Sigmoid colon (tissue), 7 donors: ENCODE results near the gene SLCO3A1. TPM values are rescaled to one million over a fixed set of nuclear protein-coding genes. Genes with fewer than 3 reads are reported as not detected.

Experiments used
- DNase-seq: peaks from one replicate; pipeline ENCODE4 v3.0.0-alpha.2; 2019
- H3K27ac ChIP-seq, 4 donors: fragments of 200-600 bp; sonication (generic); one replicate each; pipeline ENCODE4 v1.5.1; 2016 to 2019; ENCODE audit warnings: mild to moderate bottlenecking in 1 of 4
- H3K27me3 ChIP-seq, 3 donors: fragments of 200-600 bp; sonication (generic); one replicate each; pipeline ENCODE4 v1.5.1; 2019; ENCODE audit warnings: mild to moderate bottlenecking in 1 of 3
- H3K36me3 ChIP-seq, 4 donors: fragments of 200-600 bp; sonication (generic); one replicate each; pipeline ENCODE4 v1.5.1; 2016 to 2019
- H3K4me1 ChIP-seq, 4 donors: fragments of 200-600 bp; sonication (generic); one replicate each; pipeline ENCODE4 v1.5.1; 2017 to 2019
- H3K4me3 ChIP-seq, 4 donors: fragments of 200-600 bp; sonication (generic); one replicate each; pipeline ENCODE4 v1.5.1; 2017 to 2019; ENCODE audit warnings: mild to moderate bottlenecking in 2 of 4, moderate library complexity in 1 of 4
- H3K9me3 ChIP-seq, 4 donors: fragments of 200-600 bp in 3 of 4; sonication (generic) in 3 of 4; one replicate each; pipeline versions ENCODE4 v1.5.1 to v1.6.1; 2013 to 2019
- EP300 ChIP-seq, 4 donors: sonication (generic); formaldehyde crosslinking; IDR thresholded peaks; one replicate each; pipeline ENCODE4 v1.6.1; 2017; ENCODE audit warnings: antibody characterized with exemption in 4 of 4
- POLR2A ChIP-seq, 2 donors: fragments of 450-650 bp; IDR thresholded peaks; one replicate each; pipeline ENCODE4 v1.6.1; 2016; ENCODE audit warnings: antibody characterized with exemption in 2 of 2, mild to moderate bottlenecking in 2 of 2, moderate library complexity in 2 of 2
- POLR2AphosphoS5 ChIP-seq, 4 donors: sonication (generic); formaldehyde crosslinking; IDR thresholded peaks; one replicate each; pipeline ENCODE4 v1.6.1; 2017; ENCODE audit warnings: antibody characterized with exemption in 4 of 4
- WGBS, 2 donors: extraction: QIAGEN DNeasy Blood & Tissue Kit; methylation state at CpG; one replicate each; pipeline ENCODE4 v1.1.7; 2013; 5-methylcytosine and 5-hydroxymethylcytosine counted together
- intact Hi-C: fragments of 100-400 bp; cut with DNase I; formaldehyde crosslinking; loops from one replicate; pipeline ENCODE4 v1.15.1; 2023
- polyA plus RNA-seq, 3 donors: library from polyadenylated mRNA; stranded (reverse); fragments of 200-250 nt; gene quantifications; one replicate each; pipeline ENCODE4 v1.2.3, GENCODE V29; 2013
- total RNA-seq, 4 donors: library from RNA; depleted of rRNA; stranded (reverse); fragments of >200 nt; gene quantifications; one replicate each; pipeline ENCODE4 v1.1.0, GENCODE V29; 2016
- TF ChIP-seq, protein P1 (sequence below), 4 experiments: fragments of 450-650 bp in 3 of 4; fragments of 200-600 bp in 1 of 4; IDR thresholded peaks; one replicate each; pipeline ENCODE4 v1.5.1; 2016 to 2019; ENCODE audit warnings: antibody characterized with exemption in 4 of 4, mild to moderate bottlenecking in 3 of 4, moderate library complexity in 2 of 4
- donor health status: healthy with polysubstance abuse.
- donor health status: Bipolar disorder and iron deficiency.
- donor health status: healthy.

The SLCO3A1 gene
- total and polyA plus RNA-seq, 7 donors, result 1.4 to 10.5 (median 4.6) TPM

GRCh38 chr15:92116330-92116729, 262.8 kb downstream of the SLCO3A1 start:
- Histone ChIP-seq H3K4me1 (peaks cover 0 to 7% (median 0%) of the 10 kb centered on the region in 4 donors), H3K27ac (no peak overlapping the region), H3K4me3 (no peak overlapping the region), H3K36me3 (no peaks in the 10 kb centered on the region), H3K27me3 (no peaks in the 10 kb centered on the region), H3K9me3 (no peaks in the 10 kb centered on the region)
- WGBS, 2 donors, result 89 to 96% methylated on average over 5 of the region's 5 CpGs
- intact Hi-C loops, result no loop called here
- DNase-seq, result no peak
- no peak for TF ChIP-seq POLR2A (IDR thresholded peaks at IDR 0.05)
- no peak for TF ChIP-seq EP300 (IDR thresholded peaks at IDR 0.05)
- TF ChIP-seq, protein P1, sequence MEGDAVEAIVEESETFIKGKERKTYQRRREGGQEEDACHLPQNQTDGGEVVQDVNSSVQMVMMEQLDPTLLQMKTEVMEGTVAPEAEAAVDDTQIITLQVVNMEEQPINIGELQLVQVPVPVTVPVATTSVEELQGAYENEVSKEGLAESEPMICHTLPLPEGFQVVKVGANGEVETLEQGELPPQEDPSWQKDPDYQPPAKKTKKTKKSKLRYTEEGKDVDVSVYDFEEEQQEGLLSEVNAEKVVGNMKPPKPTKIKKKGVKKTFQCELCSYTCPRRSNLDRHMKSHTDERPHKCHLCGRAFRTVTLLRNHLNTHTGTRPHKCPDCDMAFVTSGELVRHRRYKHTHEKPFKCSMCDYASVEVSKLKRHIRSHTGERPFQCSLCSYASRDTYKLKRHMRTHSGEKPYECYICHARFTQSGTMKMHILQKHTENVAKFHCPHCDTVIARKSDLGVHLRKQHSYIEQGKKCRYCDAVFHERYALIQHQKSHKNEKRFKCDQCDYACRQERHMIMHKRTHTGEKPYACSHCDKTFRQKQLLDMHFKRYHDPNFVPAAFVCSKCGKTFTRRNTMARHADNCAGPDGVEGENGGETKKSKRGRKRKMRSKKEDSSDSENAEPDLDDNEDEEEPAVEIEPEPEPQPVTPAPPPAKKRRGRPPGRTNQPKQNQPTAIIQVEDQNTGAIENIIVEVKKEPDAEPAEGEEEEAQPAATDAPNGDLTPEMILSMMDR (IDR thresholded peaks at IDR 0.05), result no peak
- TF ChIP-seq POLR2AphosphoS5 (IDR thresholded peaks at IDR 0.05), result no peak

DNA sequence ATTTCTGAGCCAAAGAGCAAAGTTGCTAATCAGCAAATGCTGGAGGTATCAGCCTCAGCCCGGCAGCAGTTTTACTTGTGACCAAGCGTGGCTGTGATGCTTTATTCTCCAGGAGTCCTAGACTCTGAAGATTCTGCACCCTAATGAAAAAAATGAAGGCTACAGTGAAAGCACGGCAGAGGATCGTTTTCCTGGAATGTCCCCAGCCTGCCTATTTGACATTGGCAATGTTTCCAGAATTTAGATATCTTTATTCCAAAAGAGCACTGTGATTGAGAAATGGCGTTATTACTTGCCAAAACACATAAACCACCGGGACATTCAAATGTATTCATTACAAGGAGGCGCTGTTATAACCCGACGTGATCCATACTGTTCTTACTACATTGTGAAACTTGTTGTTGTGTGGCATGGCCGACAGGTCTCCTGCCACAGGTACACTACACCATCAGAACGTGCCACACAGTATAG, 263.8 kb downstream of the SLCO3A1 start:
- WGBS, 2 donors, result 72 to 75% methylated on average over 11 of the region's 11 CpGs

GRCh38 chr15:92118162-92118935, 264.8 kb downstream of the SLCO3A1 start:
- peak; percentile 35 for DNase-seq
- Histone ChIP-seq H3K36me3 (no peaks in the 10 kb centered on the region), H3K4me3 (no peak overlapping the region), H3K27me3 (no peaks in the 10 kb centered on the region), H3K9me3 (no peaks in the 10 kb centered on the region), H3K4me1 (peaks cover 0 to 7% (median 0%) of the 10 kb centered on the region in 4 donors), H3K27ac (no peak overlapping the region)
- intact Hi-C loops, result no loop called here
- TF ChIP-seq EP300 (IDR thresholded peaks at IDR 0.05), result no peak
- 49 to 71% methylated on average over 6 of the region's 6 CpGs for WGBS, 2 donors

More for the DNA sequence above, 263.8 kb downstream of the SLCO3A1 start:
- DNase-seq, result no peak
- Histone ChIP-seq H3K9me3 (no peaks in the 10 kb centered on the region), H3K27me3 (no peaks in the 10 kb centered on the region), H3K4me3 (no peak overlapping the region), H3K27ac (no peak overlapping the region), H3K36me3 (no peaks in the 10 kb centered on the region), H3K4me1 (peaks cover 0 to 7% (median 0%) of the 10 kb centered on the region in 4 donors)
- TF ChIP-seq, protein P1 (IDR thresholded peaks at IDR 0.05), result no peak
- no peak for TF ChIP-seq POLR2AphosphoS5 (IDR thresholded peaks at IDR 0.05)
- no peak for TF ChIP-seq EP300 (IDR thresholded peaks at IDR 0.05)
- no peak for TF ChIP-seq POLR2A (IDR thresholded peaks at IDR 0.05)
- intact Hi-C loops, result no loop called here

GRCh38 chr15:92118936-92119325, 265.4 kb downstream of the SLCO3A1 start:
- no peaks in the 10 kb centered on the region for H3K36me3 ChIP-seq
- no peaks in the 10 kb centered on the region for H3K27me3 ChIP-seq
- intact Hi-C loops, result no loop called here
- TF ChIP-seq EP300 (IDR thresholded peaks at IDR 0.05) (no peak), POLR2AphosphoS5 (IDR thresholded peaks at IDR 0.05) (no peak), POLR2A (IDR thresholded peaks at IDR 0.05) (no peak)
- TF ChIP-seq, protein P1 (IDR thresholded peaks at IDR 0.05), result no peak
- H3K4me3 ChIP-seq, result no peak overlapping the region
- H3K4me1 ChIP-seq, result peaks cover 0 to 7% (median 0%) of the 10 kb centered on the region in 4 donors
- DNase-seq, result no peak
- H3K27ac ChIP-seq, result no peak overlapping the region
- 71 to 72% methylated on average over 3 of the region's 3 CpGs for WGBS, 2 donors
- H3K9me3 ChIP-seq, result no peaks in the 10 kb centered on the region

DNA sequence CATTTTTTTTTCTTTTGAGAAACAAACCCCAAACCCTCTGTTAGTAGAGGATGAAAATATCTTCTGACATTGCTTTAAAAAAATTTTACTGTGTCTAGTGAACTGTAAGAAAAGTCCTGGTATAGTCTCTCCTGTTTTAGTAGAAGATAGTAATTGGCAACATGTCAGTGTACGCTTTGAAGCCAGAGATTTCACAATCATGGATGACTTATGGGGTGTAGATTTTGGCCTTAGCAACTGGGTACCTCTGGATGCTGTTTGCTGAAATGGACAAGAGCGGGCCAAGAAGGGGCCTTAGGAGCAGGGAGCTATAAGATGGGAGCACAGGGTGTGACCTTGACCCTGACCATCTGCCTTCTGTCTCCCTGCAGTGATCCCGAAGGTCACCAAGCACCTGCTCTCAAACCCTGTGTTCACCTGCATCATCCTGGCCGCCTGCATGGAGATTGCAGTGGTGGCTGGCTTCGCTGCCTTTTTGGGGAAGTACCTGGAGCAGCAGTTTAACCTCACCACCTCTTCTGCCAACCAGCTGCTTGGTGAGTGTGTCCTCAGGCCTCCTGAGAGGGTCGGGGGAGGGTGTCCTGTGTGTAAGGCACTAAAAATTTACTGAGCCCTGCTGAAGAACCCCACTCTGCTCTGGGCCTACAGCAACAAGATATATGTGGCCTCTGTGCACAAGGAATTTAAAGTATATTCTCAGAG, 266.7 kb downstream of the SLCO3A1 start:
- H3K27me3 ChIP-seq, result no peaks in the 10 kb centered on the region
- no peak overlapping the region for H3K27ac ChIP-seq
- no peak for TF ChIP-seq EP300 (IDR thresholded peaks at IDR 0.05)
- no peak for TF ChIP-seq POLR2A (IDR thresholded peaks at IDR 0.05)
- TF ChIP-seq POLR2AphosphoS5 (IDR thresholded peaks at IDR 0.05), result no peak
- H3K9me3 ChIP-seq, result no peaks in the 10 kb centered on the region
- WGBS, 2 donors, result 76 to 78% methylated on average over 6 of the region's 6 CpGs
- H3K36me3 ChIP-seq, result no peaks in the 10 kb centered on the region
- peaks cover 0 to 7% (median 0%) of the 10 kb centered on the region in 4 donors for H3K4me1 ChIP-seq
- no peak overlapping the region for H3K4me3 ChIP-seq
- intact Hi-C loops, result no loop called here
- no peak for DNase-seq
